Brain pericyte (primary cell): ENCODE measurements around the gene AP1G1.
"Not testable (repeated sequence)": the region's sequence is repeated elsewhere in the genome, so short reads cannot be mapped to it uniquely, and the experiment has no call there.

Source experiments
- DNase-seq: peaks from one replicate; pipeline ENCODE4 v3.0.0-alpha.2; 2012; ENCODE audit warnings: low read depth, low spot score

AP1G1 gene

GRCh38 chr16:71706046-71706445 is 102.6 kb downstream of the AP1G1 start:
- no peak for DNase-seq

GRCh38 chr16:71703333-71703732 is 105.3 kb downstream of the AP1G1 start:
- DNase-seq = no peak

GRCh38 chr16:71700831-71701230 is 107.8 kb downstream of the AP1G1 start:
- DNase-seq = no peak

- no peak for DNase-seq
Measured at GRCh38 chr16:71698491-71698890, 110.1 kb downstream of the AP1G1 start.

GRCh38 chr16:71693164-71693563 is 115.5 kb downstream of the AP1G1 start:
- DNase-seq = no peak

GRCh38 chr16:71689901-71690300 is 118.7 kb downstream of the AP1G1 start:
- no peak for DNase-seq

- DNase-seq = no peak
Measured at GRCh38 chr16:71687861-71688260, 120.8 kb downstream of the AP1G1 start.

GRCh38 chr16:71684280-71684679 is 124.4 kb downstream of the AP1G1 start:
- DNase-seq = not testable (repeated sequence)

GRCh38 chr16:71681360-71681759 is 127.3 kb downstream of the AP1G1 start:
- no peak for DNase-seq
